Measurements from ENCODE around the gene ASB2.

ASB2 gene

DNA sequence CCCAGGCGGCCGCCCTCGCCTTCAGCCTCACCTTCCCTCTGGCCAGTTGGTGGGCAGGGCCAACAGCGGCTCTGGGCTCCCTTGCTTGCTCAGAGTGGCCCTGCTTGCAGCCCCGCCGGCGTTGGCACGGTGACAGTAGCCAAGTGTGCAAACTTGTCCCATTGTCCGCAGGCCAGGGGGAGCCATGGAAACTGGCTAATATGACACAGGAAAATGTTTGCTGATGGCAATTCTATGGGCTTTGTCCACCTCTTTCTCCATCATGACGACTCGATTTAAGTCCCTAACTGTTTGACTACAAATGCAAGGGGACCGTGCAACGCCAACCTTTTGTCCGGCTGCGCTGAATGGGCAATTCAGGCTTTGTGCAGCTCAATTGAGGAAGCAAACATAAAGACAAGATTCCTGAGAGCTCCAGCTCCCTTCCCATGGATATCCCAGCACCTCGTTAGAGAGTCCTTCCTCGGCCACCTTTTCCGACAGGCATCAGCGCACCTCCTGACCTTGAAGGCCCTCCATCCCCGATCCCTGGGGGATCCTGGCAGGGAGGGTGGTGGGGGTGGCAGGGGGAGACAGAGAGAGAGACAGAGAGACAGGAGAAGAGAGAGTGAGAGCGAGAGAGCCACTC lies 50.0 kb downstream of the ASB2 start (continued):
- TF ChIP-seq ZNF560 (tag by site-specific recombination; IDR thresholded peaks at IDR 0.05; ENCODE audit: borderline replicate concordance), result no peak
- no peak for TF ChIP-seq ZNF202 (tag by site-specific recombination; IDR thresholded peaks at IDR 0.05; ENCODE audit: borderline replicate concordance)
- no peak for TF ChIP-seq ZNF23 (tag by site-specific recombination; IDR thresholded peaks at IDR 0.05; ENCODE audit: borderline replicate concordance)
- no peak for TF ChIP-seq ZNF670 (tag by site-specific recombination; IDR thresholded peaks at IDR 0.05; ENCODE audit: low read depth)

DNA sequence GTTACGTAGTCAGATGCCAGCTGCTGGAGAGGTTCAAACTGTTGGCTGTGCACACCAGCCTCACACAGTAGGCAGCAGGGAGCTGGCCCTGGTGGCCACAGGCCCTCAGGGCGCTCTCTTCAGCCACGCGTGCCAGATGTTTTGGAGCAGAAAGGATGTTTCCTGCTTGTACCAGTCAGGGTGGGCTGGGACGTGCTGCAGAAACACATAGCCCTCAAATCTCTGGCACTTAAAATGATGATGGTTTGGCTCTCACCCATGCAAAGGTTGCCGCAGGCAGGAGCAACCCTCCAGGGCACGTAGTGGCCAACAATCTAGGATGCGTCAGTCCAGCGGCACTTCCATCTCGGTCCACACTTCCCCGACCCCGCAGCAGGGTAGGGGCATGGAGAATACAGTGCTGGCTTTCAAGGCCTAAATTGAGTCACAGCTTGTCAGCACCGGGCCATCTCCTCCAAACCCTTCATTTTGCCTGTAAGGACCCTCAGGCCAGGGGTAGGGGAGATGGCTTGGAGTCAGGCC lies 50.9 kb downstream of the ASB2 start:
- Histone ChIP-seq H3K4me1 (ENCODE audit: control insufficient read depth, insufficient read depth, low read length) (no peaks in the 10 kb centered on the region), H3K27ac (ENCODE audit: extremely low read depth, low read depth, low read length) (no peak overlapping the region), H3K9me3 (ENCODE audit: control insufficient read depth, insufficient read depth, low read depth, low read length) (no peaks in the 10 kb centered on the region), H3K36me3 (ENCODE audit: control insufficient read depth in 2 of 2, insufficient read depth in 1 of 2, low read length in 2 of 2) (no peaks in the 10 kb centered on the region), H3K4me3 (ENCODE audit: low read depth, low read length) (no peak overlapping the region)
- ChIA-PET CTCF (interaction anchor here (0.7 to 1.2 kb wide), 3 partner anchors 8 to 79 kb away, joined by 3 to 4 read pairs (median 3); no protein-coding TSS in a partner anchor), POLR2A (no interaction called here)
- no peak for TF ChIP-seq REPIN1 (tag by site-specific recombination; IDR thresholded peaks at IDR 0.05; ENCODE audit: low read depth)
- no peak for TF ChIP-seq BCL11B (tag by site-specific recombination; IDR thresholded peaks at IDR 0.05; ENCODE audit: low read depth)
- TF ChIP-seq ZBTB7A (tag by site-specific recombination; IDR thresholded peaks at IDR 0.05; ENCODE audit: low read depth), result no peak
- TF ChIP-seq ZNF777 (tag by site-specific recombination; IDR thresholded peaks at IDR 0.05; ENCODE audit: borderline replicate concordance), result no peak
- TF ChIP-seq ZNF169 (tag by site-specific recombination; IDR thresholded peaks at IDR 0.05), result no peak

GRCh38 chr14:93924592-93925355 lies 51.6 kb downstream of the ASB2 start:
- Histone ChIP-seq H3K27ac (ENCODE audit: extremely low read depth, low read depth, low read length) (no peak overlapping the region), H3K4me3 (ENCODE audit: low read depth, low read length) (no peak overlapping the region), H3K9me3 (ENCODE audit: control insufficient read depth, insufficient read depth, low read depth, low read length) (no peaks in the 10 kb centered on the region), H3K4me1 (ENCODE audit: control insufficient read depth, insufficient read depth, low read length) (no peaks in the 10 kb centered on the region), H3K36me3 (ENCODE audit: control insufficient read depth in 2 of 2, insufficient read depth in 1 of 2, low read length in 2 of 2) (no peaks in the 10 kb centered on the region)
- ChIA-PET POLR2A (no interaction called here), CTCF (interaction anchor here (1.1 to 1.5 kb wide), 3 partner anchors 9 to 31 kb away, joined by 3 to 5 read pairs (median 4); no protein-coding TSS in a partner anchor)
- TF ChIP-seq ZNF398 (tag by site-specific recombination; IDR thresholded peaks at IDR 0.05) (no peak), ZNF768 (tag by site-specific recombination; IDR thresholded peaks at IDR 0.05) (no peak), WT1 (tag by site-specific recombination; IDR thresholded peaks at IDR 0.05) (no peak), PRDM1 (tag by site-specific recombination; IDR thresholded peaks at IDR 0.05) (no peak), ZNF777 (tag by site-specific recombination; IDR thresholded peaks at IDR 0.05; ENCODE audit: borderline replicate concordance) (no peak), INSM2 (tag by site-specific recombination; IDR thresholded peaks at IDR 0.05) (no peak), KLF1 (tag by site-specific recombination; IDR thresholded peaks at IDR 0.05) (no peak), AEBP2 (tag by site-specific recombination; IDR thresholded peaks at IDR 0.05; ENCODE audit: borderline replicate concordance) (no peak), ZFHX2 (tag by site-specific recombination; conservative IDR thresholded peaks at IDR 0.05) (peak; percentile 20; the same call in 1 of the 2 replicates), ZNF266 (tag by site-specific recombination; IDR thresholded peaks at IDR 0.05; ENCODE audit: low read depth) (no peak), ZNF514 (tag by site-specific recombination; IDR thresholded peaks at IDR 0.05) (no peak), ZBTB20 (tag by site-specific recombination; IDR thresholded peaks at IDR 0.05) (no peak), EGR2 (tag by site-specific recombination; IDR thresholded peaks at IDR 0.05; ENCODE audit: low read depth) (peak; percentile 37; the same call in 1 of the 2 replicates), ZSCAN23 (tag by site-specific recombination; IDR thresholded peaks at IDR 0.05) (no peak), ZNF133 (tag by site-specific recombination; IDR thresholded peaks at IDR 0.05) (peak; percentile 42; the same call in 1 of the 2 replicates)
- TF ChIP-seq, protein P1, sequence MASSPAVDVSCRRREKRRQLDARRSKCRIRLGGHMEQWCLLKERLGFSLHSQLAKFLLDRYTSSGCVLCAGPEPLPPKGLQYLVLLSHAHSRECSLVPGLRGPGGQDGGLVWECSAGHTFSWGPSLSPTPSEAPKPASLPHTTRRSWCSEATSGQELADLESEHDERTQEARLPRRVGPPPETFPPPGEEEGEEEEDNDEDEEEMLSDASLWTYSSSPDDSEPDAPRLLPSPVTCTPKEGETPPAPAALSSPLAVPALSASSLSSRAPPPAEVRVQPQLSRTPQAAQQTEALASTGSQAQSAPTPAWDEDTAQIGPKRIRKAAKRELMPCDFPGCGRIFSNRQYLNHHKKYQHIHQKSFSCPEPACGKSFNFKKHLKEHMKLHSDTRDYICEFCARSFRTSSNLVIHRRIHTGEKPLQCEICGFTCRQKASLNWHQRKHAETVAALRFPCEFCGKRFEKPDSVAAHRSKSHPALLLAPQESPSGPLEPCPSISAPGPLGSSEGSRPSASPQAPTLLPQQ (tag by site-specific recombination; IDR thresholded peaks at IDR 0.05), result no peak

Measured in HEK293 (cell line).